GM23338 (cell line): ENCODE data around the gene RIN3.

ENCODE experiments used
- CREB1 ChIP-seq: fragments of 250-450 bp; sonication (Bioruptor Pico); IDR thresholded peaks from 2 replicates; pipeline ENCODE4 v1.5.0; 2020; ENCODE audit warnings: low read depth, mild to moderate bottlenecking, moderate library complexity
- CTCF ChIP-seq, 2 experiments: fragments of 200-600 bp in 1 of 2; sonication (generic) in 1 of 2; conservative IDR thresholded peaks; 2 replicates each; pipeline versions ENCODE4 v1.5.1 to v1.6.1; 2016 to 2017; ENCODE audit warnings: antibody characterized with exemption in 2 of 2, low read depth in 2 of 2, mild to moderate bottlenecking in 2 of 2, moderate library complexity in 1 of 2
- ETS1 ChIP-seq: IDR thresholded peaks from 2 replicates; pipeline ENCODE4 v1.6.1; 2016; ENCODE audit warnings: antibody characterized with exemption
- EZH2 ChIP-seq: fragments of 200-600 bp; sonication (generic); IDR thresholded peaks from one replicate; pipeline ENCODE4 v1.8.0; 2017; ENCODE audit warnings: antibody characterized with exemption, mild to moderate bottlenecking, low read depth; ENCODE audit not compliant: unreplicated experiment
- EZH2phosphoT487 ChIP-seq: fragments of 200-600 bp; sonication (generic); IDR thresholded peaks from one replicate; pipeline ENCODE4 v1.8.1; 2018; ENCODE audit warnings: antibody characterized with exemption; ENCODE audit not compliant: unreplicated experiment
- JUNB ChIP-seq: IDR thresholded peaks from one replicate; pipeline ENCODE4 v1.6.1; 2016; ENCODE audit warnings: antibody characterized with exemption; ENCODE audit not compliant: unreplicated experiment
- NANOG ChIP-seq: IDR thresholded peaks from 2 replicates; pipeline ENCODE4 v1.6.1; 2016; ENCODE audit warnings: antibody characterized with exemption, borderline replicate concordance
- POLR2AphosphoS5 ChIP-seq: IDR thresholded peaks from 2 replicates; pipeline ENCODE4 v1.6.1; 2016; ENCODE audit warnings: antibody characterized with exemption, low read depth
- REST ChIP-seq: IDR thresholded peaks from one replicate; pipeline ENCODE4 v1.6.1; 2018; ENCODE audit warnings: antibody characterized with exemption; ENCODE audit not compliant: unreplicated experiment
- STAT1 ChIP-seq: IDR thresholded peaks from one replicate; pipeline ENCODE4 v1.6.1; 2016; ENCODE audit warnings: antibody characterized with exemption; ENCODE audit not compliant: unreplicated experiment
- ZNF114 ChIP-seq: fragments of 250-450 bp; sonication (Bioruptor Pico); IDR thresholded peaks from 2 replicates; pipeline ENCODE4 v1.5.0; 2020; ENCODE audit warnings: mild to moderate bottlenecking, moderate library complexity
- ZNF331 ChIP-seq: fragments of 250-450 bp; sonication (Bioruptor Pico); IDR thresholded peaks from 2 replicates; pipeline ENCODE4 v1.5.0; 2020; ENCODE audit warnings: low read depth, mild to moderate bottlenecking, moderate library complexity
- TF ChIP-seq, protein P1 (sequence below): fragments of 250-450 bp; sonication (Bioruptor Pico); IDR thresholded peaks from 2 replicates; pipeline ENCODE4 v1.5.0; 2020; ENCODE audit warnings: mild to moderate bottlenecking, moderate library complexity

- TF ChIP-seq CTCF (conservative IDR thresholded peaks at IDR 0.05; ENCODE audit: low read depth in 2 of 2): no peak
- no peak for TF ChIP-seq POLR2AphosphoS5
- TF ChIP-seq EZH2: no peak
- TF ChIP-seq ETS1: no peak
- no peak for TF ChIP-seq STAT1
- no peak for TF ChIP-seq EZH2phosphoT487
- TF ChIP-seq REST: no peak
- TF ChIP-seq, protein P1, sequence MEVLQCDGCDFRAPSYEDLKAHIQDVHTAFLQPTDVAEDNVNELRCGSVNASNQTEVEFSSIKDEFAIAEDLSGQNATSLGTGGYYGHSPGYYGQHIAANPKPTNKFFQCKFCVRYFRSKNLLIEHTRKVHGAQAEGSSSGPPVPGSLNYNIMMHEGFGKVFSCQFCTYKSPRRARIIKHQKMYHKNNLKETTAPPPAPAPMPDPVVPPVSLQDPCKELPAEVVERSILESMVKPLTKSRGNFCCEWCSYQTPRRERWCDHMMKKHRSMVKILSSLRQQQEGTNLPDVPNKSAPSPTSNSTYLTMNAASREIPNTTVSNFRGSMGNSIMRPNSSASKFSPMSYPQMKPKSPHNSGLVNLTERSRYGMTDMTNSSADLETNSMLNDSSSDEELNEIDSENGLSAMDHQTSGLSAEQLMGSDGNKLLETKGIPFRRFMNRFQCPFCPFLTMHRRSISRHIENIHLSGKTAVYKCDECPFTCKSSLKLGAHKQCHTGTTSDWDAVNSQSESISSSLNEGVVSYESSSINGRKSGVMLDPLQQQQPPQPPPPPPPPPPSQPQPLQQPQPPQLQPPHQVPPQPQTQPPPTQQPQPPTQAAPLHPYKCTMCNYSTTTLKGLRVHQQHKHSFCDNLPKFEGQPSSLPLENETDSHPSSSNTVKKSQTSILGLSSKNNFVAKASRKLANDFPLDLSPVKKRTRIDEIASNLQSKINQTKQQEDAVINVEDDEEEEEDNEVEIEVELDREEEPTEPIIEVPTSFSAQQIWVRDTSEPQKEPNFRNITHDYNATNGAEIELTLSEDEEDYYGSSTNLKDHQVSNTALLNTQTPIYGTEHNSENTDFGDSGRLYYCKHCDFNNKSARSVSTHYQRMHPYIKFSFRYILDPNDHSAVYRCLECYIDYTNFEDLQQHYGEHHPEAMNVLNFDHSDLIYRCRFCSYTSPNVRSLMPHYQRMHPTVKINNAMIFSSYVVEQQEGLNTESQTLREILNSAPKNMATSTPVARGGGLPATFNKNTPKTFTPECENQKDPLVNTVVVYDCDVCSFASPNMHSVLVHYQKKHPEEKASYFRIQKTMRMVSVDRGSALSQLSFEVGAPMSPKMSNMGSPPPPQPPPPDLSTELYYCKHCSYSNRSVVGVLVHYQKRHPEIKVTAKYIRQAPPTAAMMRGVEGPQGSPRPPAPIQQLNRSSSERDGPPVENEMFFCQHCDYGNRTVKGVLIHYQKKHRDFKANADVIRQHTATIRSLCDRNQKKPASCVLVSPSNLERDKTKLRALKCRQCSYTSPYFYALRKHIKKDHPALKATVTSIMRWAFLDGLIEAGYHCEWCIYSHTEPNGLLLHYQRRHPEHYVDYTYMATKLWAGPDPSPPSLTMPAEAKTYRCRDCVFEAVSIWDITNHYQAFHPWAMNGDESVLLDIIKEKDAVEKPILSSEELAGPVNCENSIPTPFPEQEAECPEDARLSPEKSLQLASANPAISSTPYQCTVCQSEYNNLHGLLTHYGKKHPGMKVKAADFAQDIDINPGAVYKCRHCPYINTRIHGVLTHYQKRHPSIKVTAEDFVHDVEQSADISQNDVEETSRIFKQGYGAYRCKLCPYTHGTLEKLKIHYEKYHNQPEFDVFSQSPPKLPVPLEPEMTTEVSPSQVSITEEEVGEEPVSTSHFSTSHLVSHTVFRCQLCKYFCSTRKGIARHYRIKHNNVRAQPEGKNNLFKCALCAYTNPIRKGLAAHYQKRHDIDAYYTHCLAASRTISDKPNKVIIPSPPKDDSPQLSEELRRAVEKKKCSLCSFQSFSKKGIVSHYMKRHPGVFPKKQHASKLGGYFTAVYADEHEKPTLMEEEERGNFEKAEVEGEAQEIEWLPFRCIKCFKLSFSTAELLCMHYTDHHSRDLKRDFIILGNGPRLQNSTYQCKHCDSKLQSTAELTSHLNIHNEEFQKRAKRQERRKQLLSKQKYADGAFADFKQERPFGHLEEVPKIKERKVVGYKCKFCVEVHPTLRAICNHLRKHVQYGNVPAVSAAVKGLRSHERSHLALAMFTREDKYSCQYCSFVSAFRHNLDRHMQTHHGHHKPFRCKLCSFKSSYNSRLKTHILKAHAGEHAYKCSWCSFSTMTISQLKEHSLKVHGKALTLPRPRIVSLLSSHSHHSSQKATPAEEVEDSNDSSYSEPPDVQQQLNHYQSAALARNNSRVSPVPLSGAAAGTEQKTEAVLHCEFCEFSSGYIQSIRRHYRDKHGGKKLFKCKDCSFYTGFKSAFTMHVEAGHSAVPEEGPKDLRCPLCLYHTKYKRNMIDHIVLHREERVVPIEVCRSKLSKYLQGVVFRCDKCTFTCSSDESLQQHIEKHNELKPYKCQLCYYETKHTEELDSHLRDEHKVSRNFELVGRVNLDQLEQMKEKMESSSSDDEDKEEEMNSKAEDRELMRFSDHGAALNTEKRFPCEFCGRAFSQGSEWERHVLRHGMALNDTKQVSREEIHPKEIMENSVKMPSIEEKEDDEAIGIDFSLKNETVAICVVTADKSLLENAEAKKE (CRISPR knock-in tag): no peak
- TF ChIP-seq NANOG: no peak
- TF ChIP-seq CREB1 (CRISPR knock-in tag): no peak
- no peak for TF ChIP-seq JUNB
- TF ChIP-seq ZNF114: no peak
- no peak for TF ChIP-seq ZNF331 (CRISPR knock-in tag)
Measured at GRCh38 chr14:92499234-92499633, 14.3 kb upstream of the RIN3 start.
